ENCODE measurements around the gene FLII. TPM values are rescaled to one million over a fixed set of nuclear protein-coding genes. Genes with fewer than 3 reads are reported as not detected.

The FLII gene
- total and polyA plus RNA-seq, 12 donors, result 207 to 469 (median 292) TPM

DNA sequence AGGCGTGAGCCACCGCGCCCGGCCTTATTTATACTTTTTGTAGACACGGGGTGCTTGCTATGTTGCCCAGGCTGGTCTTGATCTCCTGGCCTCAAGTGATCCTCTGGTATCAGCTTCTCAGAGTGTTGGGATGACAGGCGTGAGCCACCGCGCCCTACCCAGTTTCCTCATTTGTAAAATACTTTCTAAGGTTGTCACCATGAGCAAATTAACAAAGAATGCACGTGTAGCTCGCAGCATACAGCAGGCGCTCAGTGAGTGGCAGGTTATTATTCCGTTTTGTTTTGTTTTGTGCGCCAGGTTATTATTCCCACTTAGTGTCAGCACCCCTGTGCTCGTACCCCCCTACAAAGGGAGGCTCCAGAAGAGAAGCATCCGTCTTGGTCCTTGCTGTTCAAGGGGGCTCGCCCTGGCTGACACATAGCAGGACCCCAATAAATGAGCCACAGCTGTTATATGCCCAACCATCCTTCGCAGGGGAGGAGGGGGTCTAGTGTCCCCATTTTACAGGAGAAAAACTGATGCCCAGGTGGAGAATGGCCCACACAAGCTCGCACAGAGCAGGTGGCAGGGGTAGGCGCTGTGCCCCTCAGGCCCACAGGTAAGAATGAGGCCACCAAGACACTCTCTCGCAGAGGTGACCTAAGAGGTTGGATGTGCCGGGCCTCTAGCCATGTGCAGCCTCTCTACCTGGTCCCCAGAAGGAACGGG lies 1.2 kb upstream of the FLII start:
- peak overlapping the region in 9 of 10 donors; percentile 92 to 99 (median 97) for H3K27ac ChIP-seq
- no peaks in the 10 kb centered on the region for H3K27me3 ChIP-seq
- intact Hi-C loops (cut with DNase I), result loop anchor here in 4 of 10 donors (5.0 kb wide), 3 partner anchors 42 to 58 kb away; partner anchors contain the start of genes SMCR8 (in 1 of the 4) and TOP3A (in 1 of the 4)
- H3K36me3 ChIP-seq, result peaks cover 3 to 44% (median 33%) of the 10 kb centered on the region in 9 donors
- H3K4me1 ChIP-seq, result peaks cover 21 to 65% (median 56%) of the 10 kb centered on the region in 9 donors
- WGBS, 2 donors, result 67 to 70% methylated on average over 22 of the region's 22 CpGs
- TF ChIP-seq, protein P1, sequence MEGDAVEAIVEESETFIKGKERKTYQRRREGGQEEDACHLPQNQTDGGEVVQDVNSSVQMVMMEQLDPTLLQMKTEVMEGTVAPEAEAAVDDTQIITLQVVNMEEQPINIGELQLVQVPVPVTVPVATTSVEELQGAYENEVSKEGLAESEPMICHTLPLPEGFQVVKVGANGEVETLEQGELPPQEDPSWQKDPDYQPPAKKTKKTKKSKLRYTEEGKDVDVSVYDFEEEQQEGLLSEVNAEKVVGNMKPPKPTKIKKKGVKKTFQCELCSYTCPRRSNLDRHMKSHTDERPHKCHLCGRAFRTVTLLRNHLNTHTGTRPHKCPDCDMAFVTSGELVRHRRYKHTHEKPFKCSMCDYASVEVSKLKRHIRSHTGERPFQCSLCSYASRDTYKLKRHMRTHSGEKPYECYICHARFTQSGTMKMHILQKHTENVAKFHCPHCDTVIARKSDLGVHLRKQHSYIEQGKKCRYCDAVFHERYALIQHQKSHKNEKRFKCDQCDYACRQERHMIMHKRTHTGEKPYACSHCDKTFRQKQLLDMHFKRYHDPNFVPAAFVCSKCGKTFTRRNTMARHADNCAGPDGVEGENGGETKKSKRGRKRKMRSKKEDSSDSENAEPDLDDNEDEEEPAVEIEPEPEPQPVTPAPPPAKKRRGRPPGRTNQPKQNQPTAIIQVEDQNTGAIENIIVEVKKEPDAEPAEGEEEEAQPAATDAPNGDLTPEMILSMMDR (IDR thresholded peaks at IDR 0.05), result no peak
- no peaks in the 10 kb centered on the region for H3K9me3 ChIP-seq
- DNase-seq, result no peak
- peak overlapping the region in 9 of 10 donors; percentile 59 to 96 (median 88) for H3K4me3 ChIP-seq
- peak in 1 of 8 donors; percentile 0 for ATAC-seq

DNA sequence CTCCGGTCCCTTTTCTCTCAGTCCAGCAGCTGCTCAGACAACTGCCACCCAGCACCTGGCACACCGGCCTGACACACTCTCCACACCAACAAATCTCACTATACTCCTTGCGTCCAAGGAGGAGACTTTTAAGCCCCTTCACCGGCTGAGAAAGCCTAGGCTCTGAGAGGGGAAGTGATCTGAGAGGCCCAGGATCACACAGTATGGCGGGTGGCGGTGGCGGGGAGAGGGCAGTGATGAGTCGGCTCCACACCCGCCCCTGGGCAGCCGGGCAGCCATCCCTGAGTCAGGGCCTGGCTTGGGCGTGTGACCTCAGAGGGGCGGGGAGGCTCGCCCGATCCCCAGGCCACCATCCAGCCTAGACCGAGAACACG lies 569 bp downstream of the FLII start:
- Histone ChIP-seq H3K36me3 (peaks cover 0 to 44% (median 34%) of the 10 kb centered on the region in 9 donors), H3K9me3 (no peaks in the 10 kb centered on the region), H3K27ac (peak overlapping the region; percentile 94 to 100 (median 99)), H3K27me3 (no peaks in the 10 kb centered on the region), H3K4me1 (peaks cover 21 to 59% (median 53%) of the 10 kb centered on the region in 9 donors), H3K4me3 (peak overlapping the region; percentile 89 to 99 (median 96))
- DNase-seq (peak; percentile 72 to 75), ATAC-seq (peak; percentile 58 to 74 (median 65))
- intact Hi-C loops (cut with DNase I), result loop anchor here in 4 of 10 donors (5.0 kb wide), 2 partner anchors 41 to 54 kb away; partner anchors contain the start of gene TOP3A (in 1 of the 4)
- TF ChIP-seq, protein P1 (IDR thresholded peaks at IDR 0.05), result peak in 3 of 9 donors; percentile 16 to 19 (median 18)
- WGBS, 2 donors, result 0 to 1% methylated on average over 16 of the region's 16 CpGs

DNA sequence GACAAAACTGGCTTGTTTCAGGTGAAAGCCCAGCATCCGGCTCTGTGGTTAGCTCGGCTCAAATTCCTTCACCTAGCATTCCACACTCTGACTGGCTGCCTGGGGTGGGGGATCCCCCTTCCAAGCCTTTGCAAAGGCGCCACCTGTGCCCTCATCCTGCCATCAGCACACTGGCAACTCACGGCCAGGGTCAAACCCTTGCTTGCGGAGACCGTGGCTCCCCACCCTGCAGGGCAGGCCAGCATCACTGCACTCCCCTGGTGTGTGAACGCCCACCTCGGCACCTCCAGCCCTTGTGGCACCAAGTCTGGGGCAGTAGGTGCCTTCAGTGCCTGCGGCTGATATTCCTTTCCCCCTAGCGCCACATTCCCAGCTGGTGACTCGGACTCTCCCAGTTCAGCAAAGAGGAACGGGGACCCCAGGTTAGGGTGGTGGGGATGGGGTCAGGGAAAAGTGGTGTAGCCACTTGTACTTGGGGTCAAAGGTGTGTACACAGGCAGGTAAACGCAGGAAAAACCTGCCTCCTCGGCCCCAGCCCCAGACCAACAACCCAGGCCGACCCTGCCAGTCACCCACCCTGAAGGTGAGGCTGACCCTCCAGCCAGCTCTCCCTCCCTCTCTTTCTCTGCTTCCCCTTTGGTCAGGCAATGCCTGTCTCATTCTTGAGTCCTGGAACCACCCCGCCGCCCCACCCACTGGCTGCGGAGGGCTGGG lies 1.1 kb downstream of the FLII start:
- H3K9me3 ChIP-seq, result no peaks in the 10 kb centered on the region
- no peaks in the 10 kb centered on the region for H3K27me3 ChIP-seq
- intact Hi-C loops (cut with DNase I), result loop anchor here in 4 of 10 donors (5.0 kb wide), 2 partner anchors 40 to 55 kb away; partner anchors contain the start of gene TOP3A (in 1 of the 4)
- DNase-seq (peak; percentile 58 to 61), ATAC-seq (peak; percentile 3 to 38 (median 19))
- peaks cover 21 to 54% (median 47%) of the 10 kb centered on the region in 9 donors for H3K4me1 ChIP-seq
- 18 to 21% methylated on average over 18 of the region's 18 CpGs for WGBS, 2 donors
- TF ChIP-seq, protein P1 (IDR thresholded peaks at IDR 0.05), result no peak
- peaks cover 3 to 46% (median 39%) of the 10 kb centered on the region in 9 donors for H3K36me3 ChIP-seq
- peak overlapping the region; percentile 89 to 99 (median 96) for H3K4me3 ChIP-seq
- H3K27ac ChIP-seq, result peak overlapping the region; percentile 94 to 100 (median 99)

DNA sequence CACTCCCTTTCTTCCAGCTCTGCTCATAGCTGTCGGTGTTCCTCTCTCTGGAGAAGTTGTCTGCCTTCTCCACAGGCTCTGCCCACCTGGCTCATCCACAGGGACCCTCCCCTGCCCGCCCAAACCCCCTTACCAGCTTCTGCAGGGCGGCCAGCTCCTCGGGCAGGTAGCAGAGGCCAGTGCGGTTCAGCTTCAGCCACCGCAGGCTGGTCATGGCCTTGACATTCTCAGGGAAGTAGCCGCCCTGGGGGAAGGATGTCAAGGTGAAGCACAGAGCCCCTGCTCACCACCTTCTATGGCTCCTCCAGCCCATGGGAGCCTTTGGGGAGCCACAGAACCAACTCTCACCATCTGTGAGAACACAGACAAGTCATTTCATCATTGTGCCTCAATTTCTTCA lies 1.8 kb downstream of the FLII start:
- peaks cover 8 to 53% (median 43%) of the 10 kb centered on the region in 9 donors for H3K36me3 ChIP-seq
- TF ChIP-seq, protein P1 (IDR thresholded peaks at IDR 0.05), result no peak
- H3K4me3 ChIP-seq, result peak overlapping the region in 9 of 10 donors; percentile 89 to 99 (median 96)
- peaks cover 16 to 47% (median 41%) of the 10 kb centered on the region in 9 donors for H3K4me1 ChIP-seq
- peak overlapping the region in 8 of 10 donors; percentile 95 to 100 (median 99) for H3K27ac ChIP-seq
- no peaks in the 10 kb centered on the region for H3K27me3 ChIP-seq
- ATAC-seq, result no peak
- intact Hi-C loops (cut with DNase I), result loop anchor here in 4 of 10 donors (5.0 kb wide), 2 partner anchors 39 to 56 kb away; partner anchors contain the start of gene TOP3A (in 1 of the 4)
- 83 to 84% methylated on average over 7 of the region's 7 CpGs for WGBS, 2 donors
- H3K9me3 ChIP-seq, result no peaks in the 10 kb centered on the region
- DNase-seq, result no peak
